SK-N-SH (cell line): ENCODE results near the gene ILF3. TPM values are rescaled to one million over a fixed set of nuclear protein-coding genes. Genes with fewer than 3 reads are reported as not detected.

Experiments
- CTCF ChIA-PET: fragments of 300-600, 350-600 bp; formaldehyde crosslinking; extraction: SDS; loops from one replicate; lab custom pipeline; 2021; lab: Yijun Ruan, JAX
- POLR2A ChIA-PET: fragments of 350-600 bp; sonication (Branson Sonifier 250); formaldehyde crosslinking; extraction: SDS; loops from one replicate; lab custom pipeline; 2020; ENCODE audit warnings: antibody characterized with exemption, inconsistent platforms; lab: Yijun Ruan, JAX
- DNase-seq: peaks from one replicate; pipeline ENCODE4 v3.0.0; 2012
- H2AFZ ChIP-seq: fragments of 200-600 bp; sonication (generic); 2 replicates; pipeline ENCODE4 v1.8.1; 2016; ENCODE audit warnings: antibody characterized with exemption, mild to moderate bottlenecking, low read depth
- H3F3A ChIP-seq: fragments of 200-600 bp; sonication (generic); replicated peaks from 2 replicates; pipeline ENCODE3; 2016; ENCODE audit warnings: antibody characterized with exemption, mild to moderate bottlenecking; ENCODE audit not compliant: insufficient read depth
- H3K27ac ChIP-seq, 2 experiments: fragments of 200-500 bp in 1 of 2; fragments of 200-600 bp in 1 of 2; sonication (Bioruptor generic) in 1 of 2; sonication (generic), shearing (Covaris generic) in 1 of 2; 2 replicates each; pipeline versions ENCODE4 v1.5.1 to v1.6.1; 2014 to 2016; ENCODE audit warnings: low read depth in 2 of 2, inconsistent platforms in 1 of 2, low read length in 1 of 2, mild to moderate bottlenecking in 1 of 2, mixed read lengths in 1 of 2
- H3K27me3 ChIP-seq: fragments of 200-600 bp; sonication (generic), shearing (Covaris generic); 2 replicates; pipeline ENCODE4 v1.6.1; 2016; ENCODE audit warnings: mixed run types; ENCODE audit not compliant: insufficient read depth
- H3K36me3 ChIP-seq, 2 experiments: fragments of 200-500 bp in 1 of 2; fragments of 200-600 bp in 1 of 2; sonication (Bioruptor generic) in 1 of 2; sonication (generic) in 1 of 2; replicated peaks in 1 of 2; 2 replicates each; pipeline versions ENCODE3 to v1.5.1; 2014 to 2016; ENCODE audit warnings: low read length in 1 of 2, mild to moderate bottlenecking in 1 of 2; ENCODE audit not compliant: insufficient read depth in 2 of 2, control insufficient read depth in 1 of 2
- H3K4me1 ChIP-seq, 2 experiments: fragments of 200-500 bp in 1 of 2; fragments of 200-600 bp in 1 of 2; sonication (Bioruptor generic) in 1 of 2; sonication (generic), shearing (Covaris generic) in 1 of 2; 2 replicates each; pipeline versions ENCODE4 v1.5.1 to v1.6.1; 2014 to 2016; ENCODE audit warnings: low read depth in 1 of 2, low read length in 1 of 2, mixed run types in 1 of 2; ENCODE audit not compliant: insufficient read depth in 2 of 2, control insufficient read depth in 1 of 2
- H3K4me2 ChIP-seq: fragments of 200-600 bp; sonication (generic), shearing (Covaris generic); 2 replicates; pipeline ENCODE4 v1.6.1; 2017; ENCODE audit warnings: mixed run types
- H3K4me3 ChIP-seq, 2 experiments: fragments of 200-500 bp in 1 of 2; fragments of 200-600 bp in 1 of 2; sonication (Bioruptor generic) in 1 of 2; sonication (generic), shearing (Covaris generic) in 1 of 2; 2 replicates each; pipeline versions ENCODE4 v1.5.1 to v1.8.1; 2014 to 2016; ENCODE audit warnings: low read depth in 2 of 2, inconsistent platforms in 1 of 2, low read length in 1 of 2, mild to moderate bottlenecking in 1 of 2, mixed read lengths in 1 of 2, moderate library complexity in 1 of 2
- H3K79me2 ChIP-seq: fragments of 200-600 bp; sonication (generic); 2 replicates; pipeline ENCODE4 v1.8.1; 2017; ENCODE audit warnings: mild to moderate bottlenecking; ENCODE audit not compliant: insufficient read depth
- H3K9ac ChIP-seq: fragments of 200-600 bp; sonication (generic); 2 replicates; pipeline ENCODE4 v1.6.1; 2017; ENCODE audit warnings: mixed run types
- H3K9me2 ChIP-seq: fragments of 200-600 bp; sonication (generic); 2 replicates; pipeline ENCODE4 v1.6.1; 2017; ENCODE audit warnings: mixed run types
- H3K9me3 ChIP-seq: fragments of 200-600 bp; sonication (generic); 2 replicates; pipeline ENCODE4 v1.6.1; 2017; ENCODE audit warnings: mixed run types, mild to moderate bottlenecking, moderate library complexity
- H4K20me1 ChIP-seq: fragments of 200-600 bp; sonication (generic); 2 replicates; pipeline ENCODE4 v1.6.1; 2017; ENCODE audit warnings: mild to moderate bottlenecking, mixed run types; ENCODE audit not compliant: insufficient read depth
- CHD2 ChIP-seq: fragments of 150-350 bp; IDR thresholded peaks from 2 replicates; pipeline ENCODE4 v1.6.1; 2018; ENCODE audit warnings: low read length; ENCODE audit not compliant: partially characterized antibody
- EP300 ChIP-seq, 2 experiments: IDR thresholded peaks; 2 replicates each; pipeline versions ENCODE4 v1.4.0 to v1.6.1; 2012; ENCODE audit warnings: borderline replicate concordance in 1 of 2, low read depth in 1 of 2, low read length in 1 of 2
- FOXJ3 ChIP-seq: sonication (generic); formaldehyde crosslinking; IDR thresholded peaks from 2 replicates; pipeline ENCODE4 v1.5.1; 2020; ENCODE audit warnings: mild to moderate bottlenecking, missing genetic modification reagents
- FOXM1 ChIP-seq: IDR thresholded peaks from 2 replicates; pipeline ENCODE4 v1.4.0; 2012; ENCODE audit warnings: low read depth, mild to moderate bottlenecking
- GABPA ChIP-seq: IDR thresholded peaks from 2 replicates; pipeline ENCODE4 v1.4.0; 2012; ENCODE audit warnings: low read depth, mild to moderate bottlenecking
- GATA2 ChIP-seq: sonication (generic); formaldehyde crosslinking; IDR thresholded peaks from 2 replicates; pipeline ENCODE4 v1.5.0; 2020; ENCODE audit warnings: mild to moderate bottlenecking, missing genetic modification reagents
- MEF2A ChIP-seq: IDR thresholded peaks from 2 replicates; pipeline ENCODE4 v1.4.0; 2012; ENCODE audit warnings: low read depth, borderline replicate concordance
- NFIC ChIP-seq: IDR thresholded peaks from 2 replicates; pipeline ENCODE4 v1.4.0; 2012; ENCODE audit warnings: borderline replicate concordance
- NRF1 ChIP-seq: IDR thresholded peaks from 2 replicates; pipeline ENCODE4 v1.6.1; 2012; ENCODE audit warnings: low read depth, mild to moderate bottlenecking, low read length
- POLR2AphosphoS5 ChIP-seq: IDR thresholded peaks from 2 replicates; pipeline ENCODE4 v1.6.1; 2012; ENCODE audit warnings: low read depth, low read length
- RAD21 ChIP-seq: IDR thresholded peaks from 2 replicates; pipeline ENCODE4 v1.6.1; 2012; ENCODE audit warnings: mild to moderate bottlenecking, low read length
- RFX5 ChIP-seq: IDR thresholded peaks from 2 replicates; pipeline ENCODE4 v1.6.1; 2012; ENCODE audit warnings: mild to moderate bottlenecking, improper control_type of control experiment, low read length
- SIN3A ChIP-seq: IDR thresholded peaks from 2 replicates; pipeline ENCODE4 v1.6.1; 2012; ENCODE audit warnings: low read depth, mild to moderate bottlenecking, low read length, moderate library complexity, borderline replicate concordance
- SMC3 ChIP-seq: IDR thresholded peaks from 2 replicates; pipeline ENCODE4 v1.6.1; 2012; ENCODE audit warnings: low read depth, low read length, improper control_type of control experiment
- TCF12 ChIP-seq: IDR thresholded peaks from 2 replicates; pipeline ENCODE4 v1.4.0; 2012
- WGBS: methylation state at CpG from one replicate; pipeline ENCODE4 v1.1.6; 2017; ENCODE audit warnings: low lambda C conversion rate; 5-methylcytosine and 5-hydroxymethylcytosine counted together
- polyA plus RNA-seq, 3 experiments: library from polyadenylated mRNA; depleted of rRNA; stranded (reverse); fragments of >200 nt; gene quantifications; 2 replicates each; pipeline ENCODE4 v1.2.3, GENCODE V29; 2012
- TF ChIP-seq, protein P1 (sequence below): IDR thresholded peaks from 2 replicates; pipeline ENCODE4; 2012
- TF ChIP-seq, protein P2 (sequence below): IDR thresholded peaks from 2 replicates; pipeline ENCODE4 v1.4.0; 2012; ENCODE audit warnings: low read depth, borderline replicate concordance
- TF ChIP-seq, protein P3 (sequence below): IDR thresholded peaks from 2 replicates; pipeline ENCODE4 v1.4.0; 2012; ENCODE audit warnings: low read depth, borderline replicate concordance
- TF ChIP-seq, protein P4 (sequence below): fragments of 150-350 bp; IDR thresholded peaks from 2 replicates; pipeline ENCODE4 v1.6.1; 2017; ENCODE audit warnings: antibody characterized with exemption, low read length, low read depth, borderline replicate concordance

ILF3 gene
- polyA plus RNA-seq, 1 of the 3 experiments (the other 2 are of a cell fraction) = 229 TPM

DNA sequence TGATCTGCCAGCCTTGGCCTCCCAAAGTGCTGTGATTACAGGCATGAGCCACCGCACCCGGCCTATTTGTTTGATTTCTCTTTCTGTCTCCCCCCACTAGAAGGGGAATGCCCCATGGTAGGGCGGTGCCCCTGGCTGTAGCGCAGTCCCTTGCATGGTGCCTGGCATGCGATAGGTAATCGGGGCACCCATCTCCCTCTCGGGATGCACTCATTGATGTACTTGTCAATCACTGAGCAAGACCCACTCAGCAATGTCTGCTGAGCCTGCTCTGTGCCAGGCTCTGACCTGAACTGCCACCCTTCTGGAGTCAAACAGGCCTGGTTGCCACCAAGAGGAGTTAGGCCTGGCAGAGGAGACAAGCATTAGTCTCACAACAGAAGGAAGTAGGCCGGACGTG is 83.6 kb downstream of the ILF3 start:
- Histone ChIP-seq H2AFZ (no peak overlapping the region), H3K4me2 (no peak overlapping the region), H3K9me3 (0 out of 2 replicates have a peak, but pooled peaks cover 10% of the 10 kb centered on the region), H3F3A (peaks cover 8% of the 10 kb centered on the region), H3K4me1 (no peaks in the 10 kb centered on the region; a peak in 1 of 4 replicates), H4K20me1 (peaks cover 52% of the 10 kb centered on the region), H3K4me3 (no peak overlapping the region), H3K9ac (no peak overlapping the region), H3K36me3 (peaks cover 0 to 13% of the 10 kb centered on the region in 2 experiments), H3K79me2 (peaks cover 100% of the 10 kb centered on the region), H3K27me3 (no peaks in the 10 kb centered on the region), H3K27ac (no peak overlapping the region), H3K9me2 (no peaks in the 10 kb centered on the region)
- 96% methylated on average over 7 of the region's 9 CpGs for WGBS
- DNase-seq = no peak
- CTCF ChIA-PET = no interaction called here
- TF ChIP-seq FOXJ3 (CRISPR knock-in tag) (no peak), SIN3A (no peak), CHD2 (no peak), SMC3 (no peak), NRF1 (no peak), FOXM1 (no peak), POLR2AphosphoS5 (no peak), MEF2A (no peak), EP300 (IDR thresholded peaks at IDR 0.05; ENCODE audit: borderline replicate concordance in 1 of 2, low read depth in 1 of 2, low read length in 1 of 2) (no peak)
- TF ChIP-seq, protein P1, sequence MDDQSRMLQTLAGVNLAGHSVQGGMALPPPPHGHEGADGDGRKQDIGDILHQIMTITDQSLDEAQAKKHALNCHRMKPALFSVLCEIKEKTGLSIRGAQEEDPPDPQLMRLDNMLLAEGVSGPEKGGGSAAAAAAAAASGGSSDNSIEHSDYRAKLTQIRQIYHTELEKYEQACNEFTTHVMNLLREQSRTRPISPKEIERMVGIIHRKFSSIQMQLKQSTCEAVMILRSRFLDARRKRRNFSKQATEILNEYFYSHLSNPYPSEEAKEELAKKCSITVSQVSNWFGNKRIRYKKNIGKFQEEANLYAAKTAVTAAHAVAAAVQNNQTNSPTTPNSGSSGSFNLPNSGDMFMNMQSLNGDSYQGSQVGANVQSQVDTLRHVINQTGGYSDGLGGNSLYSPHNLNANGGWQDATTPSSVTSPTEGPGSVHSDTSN = no peak
- TF ChIP-seq, protein P2, sequence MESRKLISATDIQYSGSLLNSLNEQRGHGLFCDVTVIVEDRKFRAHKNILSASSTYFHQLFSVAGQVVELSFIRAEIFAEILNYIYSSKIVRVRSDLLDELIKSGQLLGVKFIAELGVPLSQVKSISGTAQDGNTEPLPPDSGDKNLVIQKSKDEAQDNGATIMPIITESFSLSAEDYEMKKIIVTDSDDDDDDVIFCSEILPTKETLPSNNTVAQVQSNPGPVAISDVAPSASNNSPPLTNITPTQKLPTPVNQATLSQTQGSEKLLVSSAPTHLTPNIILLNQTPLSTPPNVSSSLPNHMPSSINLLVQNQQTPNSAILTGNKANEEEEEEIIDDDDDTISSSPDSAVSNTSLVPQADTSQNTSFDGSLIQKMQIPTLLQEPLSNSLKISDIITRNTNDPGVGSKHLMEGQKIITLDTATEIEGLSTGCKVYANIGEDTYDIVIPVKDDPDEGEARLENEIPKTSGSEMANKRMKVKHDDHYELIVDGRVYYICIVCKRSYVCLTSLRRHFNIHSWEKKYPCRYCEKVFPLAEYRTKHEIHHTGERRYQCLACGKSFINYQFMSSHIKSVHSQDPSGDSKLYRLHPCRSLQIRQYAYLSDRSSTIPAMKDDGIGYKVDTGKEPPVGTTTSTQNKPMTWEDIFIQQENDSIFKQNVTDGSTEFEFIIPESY = no peak
- POLR2A ChIA-PET = no interaction called here

DNA sequence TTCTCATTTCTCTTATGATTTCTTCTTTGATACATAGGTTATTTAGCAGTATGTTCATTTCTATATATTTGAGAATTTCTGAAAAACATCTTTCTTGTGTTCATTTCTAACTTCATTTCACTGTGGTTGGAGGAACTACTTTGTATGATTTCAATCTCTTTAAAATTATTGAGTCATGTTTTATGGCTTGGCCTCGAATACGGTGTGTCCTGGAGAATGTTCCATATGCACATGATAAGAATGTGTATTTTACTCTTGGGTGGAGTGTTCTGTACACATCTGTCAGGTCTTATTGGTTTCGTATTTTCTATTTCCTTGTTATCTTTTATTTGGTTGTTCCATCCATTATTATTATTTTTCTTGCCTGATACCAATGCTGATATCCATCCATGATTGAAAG is 86.7 kb downstream of the ILF3 start:
- no peak overlapping the region for H3K4me3 ChIP-seq
- H2AFZ ChIP-seq = no peak overlapping the region
- CTCF ChIA-PET = interaction anchor here (1.1 to 2.2 kb wide), 2 partner anchors 13 to 24 kb away, joined by 3 to 5 read pairs; no protein-coding TSS in a partner anchor
- no peak overlapping the region for H3K27ac ChIP-seq
- no peak overlapping the region for H3K9ac ChIP-seq
- H3K79me2 ChIP-seq = peaks cover 100% of the 10 kb centered on the region
- 0 out of 2 replicates have a peak, but pooled peaks cover 10% of the 10 kb centered on the region for H3K9me3 ChIP-seq
- H3K27me3 ChIP-seq = no peaks in the 10 kb centered on the region
- H3K4me2 ChIP-seq = no peak overlapping the region
- POLR2A ChIA-PET = no interaction called here
- 85% methylated on average over 3 of the region's 3 CpGs for WGBS
- H3F3A ChIP-seq = peaks cover 14% of the 10 kb centered on the region
- H3K36me3 ChIP-seq = peaks cover 0 to 11% of the 10 kb centered on the region in 2 experiments
- no peak for DNase-seq
- no peaks in the 10 kb centered on the region for H3K9me2 ChIP-seq
- peaks cover 0 to 6% of the 10 kb centered on the region in 2 experiments; a peak in 1 of 4 replicates for H3K4me1 ChIP-seq
- H4K20me1 ChIP-seq = peaks cover 65% of the 10 kb centered on the region
- TF ChIP-seq POLR2AphosphoS5 (no peak), SMC3 (no peak), TCF12 (no peak), FOXM1 (no peak), GABPA (no peak), RFX5 (no peak), NRF1 (no peak), SIN3A (no peak), NFIC (no peak), GATA2 (CRISPR knock-in tag) (no peak), RAD21 (no peak), EP300 (IDR thresholded peaks at IDR 0.05; ENCODE audit: borderline replicate concordance in 1 of 2, low read depth in 1 of 2, low read length in 1 of 2) (no peak), CHD2 (no peak)
- TF ChIP-seq, protein P3, sequence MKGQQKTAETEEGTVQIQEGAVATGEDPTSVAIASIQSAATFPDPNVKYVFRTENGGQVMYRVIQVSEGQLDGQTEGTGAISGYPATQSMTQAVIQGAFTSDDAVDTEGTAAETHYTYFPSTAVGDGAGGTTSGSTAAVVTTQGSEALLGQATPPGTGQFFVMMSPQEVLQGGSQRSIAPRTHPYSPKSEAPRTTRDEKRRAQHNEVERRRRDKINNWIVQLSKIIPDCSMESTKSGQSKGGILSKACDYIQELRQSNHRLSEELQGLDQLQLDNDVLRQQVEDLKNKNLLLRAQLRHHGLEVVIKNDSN = no peak
- TF ChIP-seq, protein P2 = no peak
- TF ChIP-seq, protein P4, sequence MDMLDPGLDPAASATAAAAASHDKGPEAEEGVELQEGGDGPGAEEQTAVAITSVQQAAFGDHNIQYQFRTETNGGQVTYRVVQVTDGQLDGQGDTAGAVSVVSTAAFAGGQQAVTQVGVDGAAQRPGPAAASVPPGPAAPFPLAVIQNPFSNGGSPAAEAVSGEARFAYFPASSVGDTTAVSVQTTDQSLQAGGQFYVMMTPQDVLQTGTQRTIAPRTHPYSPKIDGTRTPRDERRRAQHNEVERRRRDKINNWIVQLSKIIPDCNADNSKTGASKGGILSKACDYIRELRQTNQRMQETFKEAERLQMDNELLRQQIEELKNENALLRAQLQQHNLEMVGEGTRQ = no peak
